HUDEP-2 (cell line): ENCODE results near the gene IPO5.
A peak's percentile ranks its signal among the peaks of the same experiment; 100 is the strongest.

Experiments used
- DNase-seq, 76 experiments: peaks; one replicate each; lab custom pipeline; 2025; ENCODE audit not compliant: unreplicated experiment in 76 of 76; lab: John Stamatoyannopoulos, UW

The IPO5 gene

DNA sequence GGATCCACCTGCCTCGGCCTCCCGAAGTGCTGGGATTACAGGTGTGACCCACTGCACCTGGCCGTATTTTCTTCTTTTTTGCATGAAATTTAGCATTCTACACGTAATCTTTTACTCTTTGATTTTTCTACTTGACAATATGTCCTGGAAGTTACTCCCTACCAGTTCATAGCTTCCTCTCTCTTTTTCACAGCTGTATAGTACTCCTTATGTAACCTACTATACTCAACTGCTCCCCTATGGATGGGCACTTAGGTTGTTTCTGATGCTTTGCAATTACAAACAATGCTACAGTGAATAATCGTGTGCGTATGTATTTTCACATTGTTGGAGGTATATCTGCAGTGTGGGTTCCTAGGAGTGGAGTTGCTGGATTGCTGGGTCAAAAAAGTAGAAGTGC, 98.9 kb downstream of the IPO5 start:
- no peak for DNase-seq

DNA sequence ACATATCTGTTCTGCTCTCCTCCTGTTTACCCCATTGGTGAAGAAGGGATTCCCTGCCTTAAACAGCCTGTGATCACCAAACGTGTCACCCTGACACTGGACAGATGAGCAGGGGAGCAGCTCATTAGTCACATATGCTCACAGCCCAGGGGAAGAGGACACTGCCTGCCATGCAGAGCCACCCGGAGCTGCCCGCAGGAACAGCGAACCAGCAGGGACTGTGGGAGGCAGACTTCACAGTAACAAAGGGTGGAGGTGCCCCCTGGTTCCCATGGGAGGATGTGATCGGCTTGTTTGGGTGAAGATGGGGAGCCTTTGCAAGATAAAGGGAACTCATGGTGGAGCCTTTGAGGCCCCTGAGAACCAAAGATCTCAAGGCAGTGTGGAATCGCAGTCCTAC, 100.8 kb downstream of the IPO5 start:
- DNase-seq, result no peak

DNA sequence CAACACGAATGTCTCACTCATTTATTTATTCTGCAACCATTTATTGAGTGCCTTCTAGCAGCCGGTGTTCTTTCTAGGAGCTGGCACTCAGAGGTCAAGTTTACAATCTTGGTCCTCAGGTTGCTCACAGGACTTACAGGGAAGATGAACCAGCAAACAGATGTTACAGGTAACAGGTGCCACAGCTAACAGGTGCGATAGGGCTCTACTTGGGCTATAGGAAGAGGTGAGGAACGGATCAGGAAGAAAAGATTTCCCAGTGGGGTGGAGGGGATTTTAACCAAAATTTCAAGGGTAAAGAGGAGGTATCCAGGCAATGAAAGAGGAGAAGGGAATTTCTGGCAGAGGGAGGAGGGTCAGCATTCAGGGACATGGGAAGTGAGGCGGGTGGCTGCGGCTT, 102.1 kb downstream of the IPO5 start:
- DNase-seq, result no peak

DNA sequence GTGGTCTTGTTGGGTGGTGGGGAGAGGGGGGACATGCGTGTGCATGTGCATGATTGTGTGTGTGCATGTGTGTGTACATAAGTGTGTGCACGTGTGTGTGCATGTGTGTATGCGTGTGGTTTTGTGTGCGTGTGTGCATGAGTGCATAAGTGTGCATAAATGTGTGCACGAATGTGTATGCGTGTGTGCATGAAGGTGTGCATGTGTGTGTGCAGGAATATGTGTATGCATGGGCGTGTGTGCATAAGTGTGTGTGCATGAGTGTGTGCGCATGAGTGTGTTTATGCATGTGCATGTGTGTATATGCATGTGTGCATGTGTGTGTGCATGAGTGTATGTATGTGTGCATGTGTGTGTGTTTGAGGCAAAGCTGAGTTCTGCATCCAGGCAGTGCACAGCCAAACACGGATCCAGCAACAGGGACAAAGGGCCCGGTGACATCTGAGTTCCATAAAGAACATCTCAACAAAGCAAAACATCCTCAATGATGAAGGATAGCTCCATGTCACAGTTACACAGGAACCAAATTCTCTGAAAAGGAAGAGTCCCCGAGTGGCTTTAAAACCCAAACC, 103.5 kb downstream of the IPO5 start:
- no peak for DNase-seq

DNA sequence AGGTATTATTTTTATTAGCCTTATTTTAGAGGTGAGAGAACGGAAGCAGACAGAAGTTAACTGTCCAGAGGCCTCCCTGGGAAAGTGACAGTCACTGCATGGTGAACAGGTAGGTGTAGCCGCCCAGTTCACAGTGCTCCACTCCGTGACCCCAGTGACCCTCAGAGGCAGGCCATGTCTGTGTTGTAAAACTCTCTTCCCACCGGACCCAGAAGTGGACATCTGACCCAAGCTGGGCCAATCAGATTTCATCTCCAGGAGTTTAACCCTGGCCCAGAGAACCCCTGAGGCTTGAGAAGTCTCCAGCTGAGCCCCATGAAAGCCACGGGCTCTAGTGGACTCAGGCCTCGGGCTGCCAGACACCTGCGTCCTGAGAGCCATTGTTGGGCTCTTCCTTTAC, 105.8 kb downstream of the IPO5 start:
- no peak for DNase-seq

DNA sequence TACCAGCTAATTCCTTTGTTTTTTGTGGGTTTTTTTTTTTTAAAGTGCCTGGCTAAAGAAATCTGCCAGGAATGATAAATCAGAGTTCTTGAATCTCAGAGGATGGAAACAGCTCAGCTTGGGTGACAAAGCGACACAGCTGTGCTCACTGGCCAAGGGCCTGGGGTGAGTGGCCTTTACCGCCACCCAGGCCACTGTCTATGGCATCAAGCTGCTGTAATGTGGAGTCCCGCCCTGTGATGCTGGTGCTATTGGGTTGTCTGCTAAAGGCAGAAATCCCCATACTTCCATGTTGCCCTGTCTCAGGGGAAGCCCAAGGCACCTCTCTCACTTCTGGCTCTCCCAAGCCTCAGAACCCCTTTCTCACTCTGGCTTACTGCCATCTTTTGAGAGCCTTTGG, 106.8 kb downstream of the IPO5 start:
- DNase-seq, result no peak

DNA sequence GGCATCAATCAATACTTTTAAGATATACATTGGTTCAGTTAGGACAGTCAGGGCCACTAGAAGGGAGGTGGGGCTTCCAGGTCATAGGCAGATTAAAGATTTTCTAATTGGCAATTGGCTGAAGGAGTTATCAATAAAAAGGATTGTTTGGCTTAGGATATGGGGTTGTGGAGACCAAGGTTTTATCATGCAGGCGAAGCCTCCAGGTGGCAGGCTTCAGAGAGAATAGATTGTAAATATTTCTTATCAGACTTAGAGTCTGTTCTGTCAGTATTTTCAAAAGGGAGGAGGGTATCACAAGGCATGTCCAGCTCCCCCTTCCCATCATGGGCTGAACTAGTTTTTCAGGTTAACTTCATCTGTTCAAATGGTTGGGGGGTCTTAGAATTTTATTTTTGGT, 112.0 kb downstream of the IPO5 start:
- DNase-seq, result peak in 2 of 76 experiments; percentile 1 to 10

DNA sequence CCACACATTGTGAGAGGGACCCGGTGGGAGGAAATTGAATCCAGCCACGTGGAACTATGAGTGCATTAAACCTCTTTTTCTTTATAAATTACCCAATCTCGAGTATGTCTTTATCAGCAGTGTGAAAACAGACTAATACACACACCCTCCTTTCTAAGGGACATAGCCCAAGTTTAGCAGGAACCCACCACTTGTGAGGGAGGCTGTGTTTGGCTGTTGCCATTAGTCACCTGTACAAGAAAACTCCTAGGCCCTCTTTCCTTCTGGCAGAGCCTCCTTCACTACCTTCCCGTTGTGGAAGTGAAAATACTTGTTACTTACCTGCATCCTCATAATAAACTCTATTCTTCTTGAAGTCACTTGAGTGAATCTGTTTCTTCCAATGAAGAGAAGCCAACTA, 113.2 kb downstream of the IPO5 start:
- DNase-seq, result no peak

DNA sequence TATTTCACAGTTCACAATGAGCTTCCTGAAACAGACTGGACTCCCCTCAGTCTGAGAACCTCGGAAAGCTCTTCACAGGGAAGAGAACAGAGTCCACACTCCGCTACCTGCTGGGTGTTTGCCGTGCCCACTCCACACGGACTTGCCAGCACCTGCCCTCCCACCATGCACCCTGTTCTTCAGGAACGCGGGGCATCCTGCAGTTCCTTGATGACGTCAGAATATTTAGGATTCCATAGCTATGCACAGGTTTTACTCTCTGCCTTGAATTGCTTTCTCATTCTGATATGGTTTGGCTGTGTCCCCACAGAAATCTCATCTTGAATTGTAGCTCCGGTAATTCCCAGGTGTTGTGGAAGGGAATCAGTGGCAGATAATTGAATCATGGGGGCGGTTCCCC, 115.0 kb downstream of the IPO5 start:
- no peak for DNase-seq

DNA sequence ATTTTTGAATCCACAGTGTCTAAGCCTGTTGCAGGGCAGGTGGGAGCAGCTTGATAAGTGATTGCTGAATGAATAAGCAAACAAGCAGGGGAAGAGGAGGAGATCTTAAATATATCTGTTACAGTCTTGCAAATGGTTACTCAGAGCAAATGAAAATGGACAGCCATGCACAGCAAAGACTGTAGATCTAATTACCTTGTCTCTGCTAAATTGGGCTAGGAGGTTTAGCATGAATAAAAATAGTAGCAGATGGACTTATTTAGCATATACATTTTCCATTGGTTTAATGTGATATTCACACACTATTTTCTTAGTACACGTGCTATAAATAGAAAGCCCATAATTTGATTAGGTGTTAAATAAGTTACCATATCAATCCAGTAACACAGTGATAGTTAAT, 116.5 kb downstream of the IPO5 start:
- DNase-seq, result no peak

DNA sequence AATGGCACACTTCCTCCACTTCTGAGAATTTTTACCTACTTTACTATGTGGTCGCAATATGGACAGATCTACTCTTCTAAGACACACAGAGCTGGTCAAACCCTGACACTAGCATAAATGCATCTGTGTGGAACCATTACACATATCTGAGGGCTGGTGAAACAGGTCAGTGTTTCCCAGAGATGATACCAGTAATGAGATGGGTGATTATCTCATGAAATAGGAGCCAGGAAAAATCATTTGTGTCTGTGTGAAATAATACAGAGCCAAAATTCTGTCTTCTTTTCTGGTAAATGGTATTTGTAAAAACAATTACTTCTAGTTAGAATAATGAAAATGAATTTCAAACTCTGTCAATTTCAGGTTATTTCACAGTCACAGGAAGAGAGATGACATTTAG, 117.8 kb downstream of the IPO5 start:
- DNase-seq, result no peak

DNA sequence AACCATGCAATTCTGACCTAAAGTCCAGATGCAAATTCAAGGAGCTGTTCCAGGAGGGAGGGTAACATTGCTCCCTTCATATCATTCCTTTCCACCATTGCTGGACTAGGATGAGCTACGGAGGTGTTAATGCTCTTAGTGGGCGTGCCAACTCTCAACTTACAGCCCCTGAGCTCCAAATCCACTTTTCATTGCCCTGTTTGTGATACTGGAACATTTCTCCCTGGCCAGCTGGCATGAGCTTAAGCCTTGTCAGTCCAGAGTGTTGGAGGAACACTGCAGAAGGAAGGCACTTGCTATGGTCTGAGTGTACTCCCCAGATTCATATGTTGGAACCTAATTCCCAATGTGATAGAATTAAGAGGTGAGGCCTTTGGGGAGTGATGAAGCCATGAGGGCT, 119.0 kb downstream of the IPO5 start:
- DNase-seq, result no peak
